MCF 10A (cell line): ENCODE data around the gene MSI2. TPM values are rescaled to one million over a fixed set of nuclear protein-coding genes. Genes with fewer than 3 reads are reported as not detected.

Experiments
- BruUV-seq: library from RNA; stranded (reverse); fragments of 400-500 nt; replicated peaks from 2 replicates; lab custom pipeline; 2021; lab: Mats Ljungman, UMichigan
- CTCF ChIA-PET: fragments of 300-600 bp; sonication (Branson Sonifier 250); formaldehyde crosslinking; extraction: SDS; loops from one replicate; lab custom pipeline; 2021; ENCODE audit warnings: antibody characterized with exemption, inconsistent platforms; lab: Yijun Ruan, JAX
- POLR2A ChIA-PET: fragments of 300-600, 350-650 bp; sonication (Branson Sonifier 250); formaldehyde crosslinking; extraction: SDS; loops from one replicate; lab custom pipeline; 2020; ENCODE audit warnings: antibody characterized with exemption, inconsistent platforms; lab: Yijun Ruan, JAX
- DNase-seq: peaks from one replicate; pipeline ENCODE4 v3.0.0-alpha.2; 2018; ENCODE audit not compliant: unreplicated experiment
- H3K27ac Mint-ChIP-seq: one replicate; pipeline ENCODE4 v1.8.0; 2022; ENCODE audit warnings: mild to moderate bottlenecking, low read depth, mixed read lengths; ENCODE audit not compliant: unreplicated experiment
- H3K27me3 Mint-ChIP-seq: one replicate; pipeline ENCODE4 v1.8.0; 2022; ENCODE audit warnings: mixed read lengths; ENCODE audit not compliant: insufficient read depth, unreplicated experiment
- H3K36me3 Mint-ChIP-seq: one replicate; pipeline ENCODE4 v1.8.0; 2022; ENCODE audit warnings: mild to moderate bottlenecking, moderate library complexity, mixed read lengths; ENCODE audit not compliant: insufficient read depth, unreplicated experiment
- H3K4me1 Mint-ChIP-seq: one replicate; pipeline ENCODE4 v1.8.0; 2022; ENCODE audit warnings: mixed read lengths; ENCODE audit not compliant: insufficient read depth, unreplicated experiment
- H3K4me3 Mint-ChIP-seq: one replicate; pipeline ENCODE4 v1.8.0; 2022; ENCODE audit warnings: mild to moderate bottlenecking, moderate library complexity, mixed read lengths; ENCODE audit not compliant: unreplicated experiment
- H3K9me3 Mint-ChIP-seq: one replicate; pipeline ENCODE4 v1.8.0; 2022; ENCODE audit warnings: mixed read lengths; ENCODE audit not compliant: unreplicated experiment
- CTCF ChIP-seq: fragments of 200-600 bp; IDR thresholded peaks from one replicate; pipeline ENCODE4 v1.8.0; 2022; ENCODE audit warnings: antibody characterized with exemption, mild to moderate bottlenecking; ENCODE audit not compliant: unreplicated experiment
- intact Hi-C: fragments of 100-400 bp; cut with micrococcal nuclease; formaldehyde crosslinking; loops from 2 replicates; pipeline ENCODE4 v1.14.1; 2022
- total RNA-seq: library from RNA; stranded (reverse); gene quantifications from 2 replicates; pipeline ENCODE4 v1.2.3, GENCODE V29; 2022

MSI2 gene
- total RNA-seq, 1 experiment from 2014 or later = 60.6 TPM

- ChIA-PET POLR2A (no interaction called here), CTCF (no interaction called here)
- no peak for DNase-seq
- TF ChIP-seq CTCF = no peak
- Mint-ChIP-seq H3K4me3 (no peak overlapping the region), H3K9me3 (no peaks in the 10 kb centered on the region), H3K4me1 (peaks cover 4% of the 10 kb centered on the region), H3K27ac (peak overlapping the region; percentile 46), H3K36me3 (peaks cover 19% of the 10 kb centered on the region), H3K27me3 (no peaks in the 10 kb centered on the region)
- BruUV-seq = no TSS peak
- intact Hi-C loops = no loop called here
Observed at GRCh38 chr17:57563958-57564357, 307.6 kb downstream of the MSI2 start.

DNA sequence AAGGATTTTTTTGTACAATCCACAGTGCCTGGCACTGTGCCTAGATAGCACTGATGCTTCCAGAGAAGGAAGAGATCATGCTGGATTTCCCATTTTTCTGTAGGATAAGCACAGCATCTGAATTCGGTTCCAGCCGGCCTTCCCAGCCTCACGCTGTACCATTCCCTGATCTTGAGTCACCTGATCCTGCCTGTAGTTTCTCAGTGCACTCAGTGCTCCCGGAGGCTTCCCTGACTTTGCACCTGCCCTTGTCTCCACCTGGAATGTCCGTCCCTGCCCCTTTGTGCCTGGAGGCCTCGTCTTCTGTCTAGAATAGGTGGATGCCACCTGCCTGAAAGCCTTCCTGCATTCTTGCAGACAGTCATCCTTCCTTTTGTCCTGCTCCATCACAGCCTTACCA lies 308.9 kb downstream of the MSI2 start:
- intact Hi-C loops = no loop called here
- Mint-ChIP-seq H3K27me3 (no peaks in the 10 kb centered on the region), H3K27ac (no peak overlapping the region), H3K4me3 (no peak overlapping the region), H3K9me3 (no peaks in the 10 kb centered on the region), H3K4me1 (peaks cover 4% of the 10 kb centered on the region), H3K36me3 (peaks cover 19% of the 10 kb centered on the region)
- no peak for DNase-seq
- CTCF ChIA-PET = no interaction called here
- POLR2A ChIA-PET = no interaction called here
- BruUV-seq = no TSS peak
- no peak for TF ChIP-seq CTCF

GRCh38 chr17:57566721-57567120 lies 310.4 kb downstream of the MSI2 start:
- CTCF ChIA-PET = interaction anchor here (1.3 kb wide), 1 partner anchor 11 kb away, joined by 4 read pairs; no protein-coding TSS in a partner anchor
- Mint-ChIP-seq H3K4me3 (no peak overlapping the region), H3K9me3 (no peaks in the 10 kb centered on the region), H3K36me3 (peaks cover 12% of the 10 kb centered on the region), H3K27me3 (no peaks in the 10 kb centered on the region), H3K4me1 (peaks cover 4% of the 10 kb centered on the region), H3K27ac (no peak overlapping the region)
- TF ChIP-seq CTCF = no peak
- intact Hi-C loops = no loop called here
- BruUV-seq = no TSS peak
- DNase-seq = no peak
- POLR2A ChIA-PET = interaction anchor here (0.7 kb wide), 1 partner anchor 45 kb away, joined by 3 read pairs; no protein-coding TSS in a partner anchor

DNA sequence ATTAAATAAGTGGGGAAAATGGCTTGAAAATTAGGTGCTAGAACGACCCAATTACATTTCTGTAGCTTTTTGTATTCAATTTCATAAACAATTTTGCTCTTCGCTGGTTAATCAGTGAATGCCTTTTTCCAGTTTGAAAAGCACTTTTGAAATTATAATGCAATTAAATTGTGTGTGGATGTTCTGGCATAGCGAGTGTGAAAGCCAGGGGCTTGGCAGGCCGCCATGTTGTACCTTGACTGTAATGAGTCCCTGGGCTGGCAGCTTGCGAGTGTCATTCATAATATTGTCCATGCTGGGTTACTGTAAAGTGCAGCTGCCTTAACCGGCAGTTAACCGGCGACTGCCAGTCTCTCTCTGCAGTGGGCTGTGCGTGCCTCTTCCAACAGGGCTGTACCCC lies 310.9 kb downstream of the MSI2 start:
- Mint-ChIP-seq H3K36me3 (peaks cover 12% of the 10 kb centered on the region), H3K27ac (no peak overlapping the region), H3K27me3 (no peaks in the 10 kb centered on the region), H3K4me3 (no peak overlapping the region), H3K9me3 (no peaks in the 10 kb centered on the region), H3K4me1 (peaks cover 4% of the 10 kb centered on the region)
- no TSS peak for BruUV-seq
- ChIA-PET CTCF (no interaction called here), POLR2A (interaction anchor here (1.2 kb wide), 1 partner anchor 11 kb away, joined by 3 read pairs; no protein-coding TSS in a partner anchor)
- no peak for DNase-seq
- intact Hi-C loops = no loop called here
- TF ChIP-seq CTCF = no peak
